SW 1271 (cell line): ENCODE results near the gene GBP7.
"Not testable (repeated sequence)": the region's sequence is repeated elsewhere in the genome, so short reads cannot be mapped to it uniquely, and the experiment has no call there.

Experiments used
- DNase-seq, 2 experiments: peaks; one replicate each; lab custom pipeline; 2025; lab: John Stamatoyannopoulos, UW

The GBP7 gene, protein sequence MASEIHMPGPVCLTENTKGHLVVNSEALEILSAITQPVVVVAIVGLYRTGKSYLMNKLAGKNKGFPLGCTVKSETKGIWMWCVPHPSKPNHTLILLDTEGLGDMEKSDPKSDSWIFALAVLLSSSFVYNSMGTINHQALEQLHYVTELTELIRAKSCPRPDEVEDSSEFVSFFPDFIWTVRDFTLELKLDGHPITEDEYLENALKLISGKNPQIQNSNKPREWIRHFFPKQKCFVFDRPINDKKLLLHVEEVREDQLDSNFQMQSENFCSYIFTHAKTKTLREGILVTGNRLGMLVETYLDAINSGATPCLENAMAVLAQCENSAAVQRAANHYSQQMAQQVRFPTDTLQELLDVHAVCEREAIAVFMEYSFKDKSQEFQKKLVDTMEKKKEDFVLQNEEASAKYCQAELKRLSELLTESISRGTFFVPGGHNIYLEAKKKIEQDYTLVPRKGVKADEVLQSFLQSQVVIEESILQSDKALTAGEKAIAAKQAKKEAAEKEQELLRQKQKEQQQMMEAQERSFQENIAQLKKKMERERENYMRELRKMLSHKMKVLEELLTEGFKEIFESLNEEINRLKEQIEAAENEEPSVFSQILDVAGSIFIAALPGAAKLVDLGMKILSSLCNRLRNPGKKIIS

GRCh38 chr1:89175601-89176256 is at the start of gene GBP7:
Gene GBP7, minus strand, starts transcription at chr1:89176003. Its CDS starts 4,068 bp downstream, at chr1:89171935.
- no peak for DNase-seq

DNA sequence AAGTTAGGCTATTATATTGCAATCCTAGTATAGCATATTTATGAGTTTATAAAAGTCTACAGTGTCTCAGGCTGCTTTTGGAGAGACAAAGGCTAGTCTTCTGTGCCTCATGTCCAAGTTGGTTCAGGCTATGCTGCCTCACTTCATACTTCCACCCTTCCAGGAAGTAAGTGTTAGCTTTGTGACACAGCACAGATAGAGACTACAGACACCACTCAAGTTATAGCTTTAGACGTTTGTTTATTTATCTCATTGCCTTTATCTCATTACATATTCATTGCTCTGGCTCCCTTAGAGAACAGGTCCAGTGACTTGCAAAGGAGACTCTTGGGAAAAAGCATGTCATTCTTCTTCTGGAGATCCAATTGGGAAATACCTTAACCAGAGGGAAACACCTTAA is 45.5 kb upstream of the GBP7 start:
- DNase-seq: no peak

DNA sequence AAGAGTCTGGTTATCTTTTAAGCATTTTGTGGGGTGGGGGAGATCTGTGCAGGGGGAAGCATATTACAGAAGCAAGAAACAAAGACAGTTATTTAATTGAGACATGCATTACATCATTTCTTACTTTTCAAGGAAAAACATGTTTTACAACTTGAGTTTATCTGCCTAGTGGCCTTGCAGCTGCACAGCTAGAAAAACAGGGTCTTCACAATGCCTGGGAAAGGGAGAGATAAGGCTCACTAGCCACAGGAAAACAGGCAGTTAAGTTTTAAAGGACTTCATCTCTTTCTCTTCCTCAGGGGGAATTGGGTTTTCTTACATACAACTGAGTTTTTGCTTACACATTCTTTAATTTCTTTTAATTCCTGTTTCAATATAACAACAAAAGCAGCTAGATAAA is 44.0 kb upstream of the GBP7 start:
- DNase-seq: not testable (repeated sequence)

DNA sequence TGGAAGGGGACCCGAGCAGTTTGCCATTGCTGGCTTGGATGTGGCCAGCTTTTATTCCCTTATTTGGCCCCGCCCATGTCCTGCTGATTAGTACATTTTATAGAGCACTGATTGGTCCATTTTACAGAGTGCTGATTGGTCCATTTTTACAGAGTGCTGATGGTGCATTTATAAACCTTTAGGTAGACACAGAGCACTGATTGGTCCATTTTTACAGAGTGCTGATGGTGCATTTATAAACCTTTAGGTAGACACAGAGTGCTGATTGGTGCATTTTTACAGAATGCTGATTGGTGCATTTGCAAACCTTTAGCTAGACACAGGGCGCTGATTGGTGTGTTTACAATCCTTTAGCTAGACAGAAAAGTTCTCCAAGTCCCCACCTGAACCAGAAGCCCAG is 43.1 kb upstream of the GBP7 start:
- not testable (repeated sequence) for DNase-seq

DNA sequence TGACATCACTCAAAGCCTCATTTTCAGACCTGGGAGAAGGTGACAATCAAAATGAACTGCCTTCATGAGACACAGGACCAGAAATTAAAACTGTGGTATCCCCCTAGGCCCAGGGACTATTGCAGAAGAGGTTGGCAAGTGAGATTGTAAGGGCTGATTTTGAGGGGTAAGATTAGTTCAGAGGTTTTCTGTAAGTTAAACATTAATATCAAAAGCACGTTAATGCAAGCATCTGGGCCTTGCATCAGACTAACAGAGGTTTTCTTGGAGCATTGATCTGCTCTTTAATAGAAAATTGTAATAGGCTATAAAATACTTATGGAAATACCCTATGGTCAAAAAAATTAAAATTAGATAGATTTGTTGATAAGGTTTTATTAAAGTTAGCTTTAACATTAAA is 37.5 kb upstream of the GBP7 start:
- no peak for DNase-seq

DNA sequence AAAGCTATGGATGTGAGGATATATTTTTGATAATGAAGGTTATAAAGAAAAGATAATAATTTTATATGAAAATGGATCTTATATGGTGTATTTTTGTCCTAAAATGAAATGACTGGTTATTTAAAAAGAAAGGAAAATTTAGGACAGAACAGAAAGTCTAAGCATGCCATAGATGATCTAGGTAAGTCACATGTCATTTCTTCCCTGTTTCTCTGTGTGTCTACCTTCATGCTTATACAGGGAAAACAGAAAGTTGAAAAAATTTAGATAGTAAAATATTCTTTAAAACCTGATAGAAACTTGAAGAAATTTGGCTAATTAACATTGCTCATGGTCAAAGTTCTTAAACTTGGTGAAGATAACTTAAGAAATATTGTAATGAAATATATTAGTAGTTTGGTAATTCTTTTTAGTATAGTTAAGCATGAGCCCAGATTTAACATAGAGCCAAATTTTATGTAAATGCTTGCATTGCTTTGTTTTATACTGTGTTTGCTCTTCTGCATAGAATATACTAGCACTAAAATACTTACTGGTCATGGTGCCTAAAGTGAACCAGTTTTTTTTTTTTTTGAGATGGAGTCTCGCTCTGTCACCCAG is 35.3 kb upstream of the GBP7 start:
- no peak for DNase-seq

DNA sequence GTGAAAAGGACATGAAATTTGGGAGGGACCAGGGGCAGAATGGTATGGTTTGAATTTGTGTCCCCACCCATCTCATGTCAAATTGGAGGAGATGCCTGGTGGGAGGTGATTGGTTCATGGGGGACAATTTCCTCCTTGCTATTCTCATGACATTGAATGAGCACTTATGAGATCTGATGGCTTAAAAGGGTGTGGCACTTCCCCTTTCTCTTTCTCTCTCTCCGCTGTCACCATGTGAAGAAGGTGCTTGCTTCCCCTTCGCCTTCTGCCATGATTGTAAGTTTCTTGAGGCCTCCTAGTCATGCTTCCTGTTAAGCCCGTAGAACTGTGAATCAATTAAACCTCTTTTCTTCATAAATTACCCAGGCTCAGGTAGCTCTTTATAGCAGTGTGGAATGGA is 30.6 kb upstream of the GBP7 start:
- DNase-seq: no peak

DNA sequence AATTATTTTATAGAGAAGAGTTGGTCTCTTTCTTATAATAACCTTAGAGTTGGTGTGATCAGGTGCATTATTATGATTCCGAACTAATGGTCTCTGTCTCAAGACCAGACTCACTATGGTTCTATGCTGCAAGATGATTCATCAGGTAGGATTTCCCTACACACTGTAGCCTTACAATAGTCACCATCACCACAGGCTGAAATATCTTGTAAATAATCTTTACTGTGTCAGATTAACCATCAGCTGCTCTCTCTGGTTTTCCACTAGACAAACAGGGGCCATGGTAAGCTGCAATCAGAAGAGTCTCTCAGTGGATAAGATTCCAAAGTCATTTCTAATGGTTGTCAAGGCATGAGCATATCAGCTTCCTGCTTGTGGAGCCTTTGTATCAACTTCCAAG is 27.4 kb upstream of the GBP7 start:
- no peak for DNase-seq

GRCh38 chr1:89201106-89201794 is 25.4 kb upstream of the GBP7 start:
- DNase-seq: no peak

- no peak for DNase-seq
Measured at GRCh38 chr1:89200663-89201062, 24.9 kb upstream of the GBP7 start.

DNA sequence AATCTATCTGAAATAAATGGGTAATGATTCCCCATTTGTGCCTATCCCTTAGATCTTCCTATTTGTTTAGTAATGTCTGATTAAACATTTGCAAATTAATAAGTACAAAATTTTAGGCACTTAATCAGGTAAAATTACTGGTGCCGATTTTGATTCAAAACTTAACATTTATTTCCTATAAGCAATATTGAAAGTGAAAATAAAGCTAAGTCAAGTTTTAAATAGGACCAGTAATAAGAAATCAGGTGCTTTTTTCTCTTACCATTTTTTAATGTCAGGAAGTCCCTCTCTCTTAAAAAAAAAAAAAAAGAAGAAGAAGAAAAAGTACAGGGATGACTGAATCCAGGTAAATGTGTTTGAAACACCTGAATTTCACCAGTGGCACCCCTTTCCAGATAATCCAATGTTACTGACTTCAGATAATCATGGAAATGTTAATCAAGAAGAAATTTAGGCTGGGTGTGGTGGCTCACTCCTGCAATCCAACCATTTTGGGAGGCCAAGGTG is 23.8 kb upstream of the GBP7 start:
- DNase-seq: no peak

DNA sequence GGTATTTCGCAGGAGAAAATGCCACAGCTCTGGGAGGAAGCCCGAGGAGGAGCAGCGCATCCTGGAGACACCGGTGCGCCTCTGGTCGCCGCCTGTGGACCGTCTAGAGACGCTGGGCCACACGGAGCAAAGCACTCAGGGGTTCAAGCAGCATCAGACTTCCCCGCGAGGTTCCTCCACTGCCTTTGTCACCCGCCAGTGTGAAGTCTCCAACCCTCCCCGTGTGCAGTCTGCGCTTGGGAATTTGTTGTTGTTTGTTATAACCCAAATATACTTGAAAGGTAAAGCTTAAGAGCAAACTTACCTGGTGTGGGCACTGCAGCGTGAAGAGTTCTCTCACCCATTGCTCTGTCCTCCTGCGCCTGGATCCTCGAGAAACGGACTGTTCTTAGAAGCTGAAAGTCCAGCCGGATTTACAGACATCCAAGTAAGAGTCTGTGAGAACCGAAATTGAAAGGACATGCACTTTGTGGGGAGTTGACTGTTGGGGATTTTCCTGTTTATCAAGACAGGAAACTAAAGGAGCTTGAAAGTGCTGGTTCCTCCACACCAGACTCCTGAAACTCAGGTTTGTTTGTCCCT is 22.8 kb upstream of the GBP7 start, which contains the start of gene GBP4:
Gene GBP4, minus strand, starts transcription at position 452 of the 582 bp plus-strand sequence. Its CDS starts 108 bp downstream, at position 344.
- no peak for DNase-seq

DNA sequence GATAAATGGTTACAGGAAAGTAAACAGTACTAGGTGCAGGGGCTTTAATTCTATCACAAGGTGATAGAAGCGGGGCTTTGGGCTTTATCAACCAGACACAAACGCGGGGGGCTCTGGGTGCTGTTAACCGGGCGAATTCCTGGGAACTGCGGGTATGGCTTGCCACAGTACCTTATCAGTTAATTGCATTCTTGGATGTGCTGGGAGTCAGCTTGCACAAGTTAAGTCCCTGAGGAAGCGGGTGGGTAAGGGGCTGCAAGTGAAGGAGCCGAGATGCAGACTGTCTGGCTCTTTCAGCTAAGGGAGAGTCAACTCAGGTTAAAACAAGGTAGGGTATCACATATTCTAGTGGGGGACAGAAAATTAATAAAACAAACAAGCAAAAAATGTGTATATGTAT is 22.3 kb upstream of the GBP7 start:
- DNase-seq: no peak

GRCh38 chr1:89195476-89195875 is 19.7 kb upstream of the GBP7 start:
- DNase-seq: no peak

GRCh38 chr1:89191314-89191713 is 15.5 kb upstream of the GBP7 start:
- no peak for DNase-seq

DNA sequence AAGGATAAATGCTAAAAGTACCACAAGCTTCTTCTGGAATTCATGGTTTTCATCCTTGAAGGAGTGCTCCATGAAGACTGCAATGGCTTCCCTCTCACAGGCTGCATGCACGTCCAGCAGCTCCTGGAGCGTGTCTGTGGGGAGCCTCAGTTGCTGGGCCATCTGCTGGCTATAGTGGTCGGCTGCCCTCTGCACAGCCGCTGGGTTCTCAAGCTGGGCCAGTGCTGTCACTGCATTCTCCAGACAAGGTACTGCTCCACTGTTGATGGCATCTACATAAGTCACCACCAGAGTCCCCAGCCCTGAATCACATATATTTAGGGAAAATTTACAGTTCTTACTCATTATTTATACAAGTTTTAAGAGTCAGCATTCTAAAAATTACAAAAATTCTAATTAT is 14.2 kb upstream of the GBP7 start:
- no peak for DNase-seq

- DNase-seq: no peak
Measured at GRCh38 chr1:89179343-89179742, 3.5 kb upstream of the GBP7 start.

- DNase-seq: no peak
Measured at GRCh38 chr1:89176971-89177370, 1.2 kb upstream of the GBP7 start.

DNA sequence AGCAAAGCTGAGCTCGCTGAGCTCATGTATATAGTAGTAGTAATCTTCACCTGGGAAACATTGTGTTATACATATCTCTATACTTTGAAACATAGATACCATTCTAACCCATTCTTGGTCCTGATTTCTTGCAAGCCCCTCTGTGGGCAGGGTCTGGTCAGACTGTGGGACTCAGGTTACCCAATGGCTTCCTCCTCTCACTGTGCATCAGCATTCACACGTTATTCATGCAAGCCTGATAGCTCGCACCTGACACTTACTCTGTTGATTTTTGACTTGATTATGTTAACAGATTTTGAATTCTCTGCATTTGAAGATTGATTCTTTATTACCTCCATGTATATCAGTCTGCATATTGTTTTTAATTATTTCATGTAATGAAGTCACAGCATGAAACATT is 1.3 kb downstream of the GBP7 start:
- no peak for DNase-seq

DNA sequence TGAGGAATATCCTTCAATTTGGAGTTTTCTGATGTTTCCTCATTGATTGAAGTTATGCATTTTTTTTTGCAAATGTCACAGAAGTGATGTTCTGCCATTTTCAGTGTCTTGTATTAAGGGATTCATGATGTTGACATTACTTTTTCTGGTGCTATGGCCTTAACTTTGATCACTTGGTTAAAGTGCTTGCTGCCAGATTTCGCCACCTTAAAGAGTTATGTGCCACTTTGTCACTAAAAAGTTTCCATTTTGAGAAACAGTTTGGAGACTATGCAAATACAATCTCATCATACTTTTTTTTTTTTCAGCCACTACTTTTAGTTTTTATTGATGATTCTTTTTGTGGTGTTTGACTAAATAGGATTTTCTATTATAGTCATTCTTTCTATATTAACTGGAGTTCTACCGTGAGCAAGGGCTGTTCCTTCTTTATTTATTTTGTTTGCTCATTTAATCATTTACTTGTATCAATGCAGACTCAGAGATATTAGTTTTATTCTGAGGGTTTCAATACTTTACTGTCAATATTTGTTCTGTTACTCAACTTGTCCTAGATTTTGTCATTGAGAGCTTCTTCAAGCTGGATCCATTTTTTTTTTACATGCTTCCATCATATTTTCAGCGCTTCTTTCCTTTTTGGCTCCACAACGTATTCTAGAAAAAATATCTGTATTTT is 3.2 kb downstream of the GBP7 start:
- no peak for DNase-seq

- no peak for DNase-seq
Measured at GRCh38 chr1:89171067-89171438, 4.8 kb downstream of the GBP7 start.
